Left lung (tissue), 14 donors: ENCODE data around the gene RPRM. TPM values are rescaled to one million over a fixed set of nuclear protein-coding genes. Genes with fewer than 3 reads are reported as not detected.

Experiments used
- ATAC-seq: fragments of 200-7000 bp; cut with Tn5 transposase; one replicate; pipeline ENCODE4 v1.9.1; 2020; ENCODE audit warnings: moderate library complexity
- DNase-seq, 4 donors: peaks; one replicate each; pipeline ENCODE4 v3.0.0-alpha.2; 2013 to 2020
- H3K27ac ChIP-seq, 2 donors: fragments of 200-600 bp; sonication (generic) in 1 of 2; one replicate each; pipeline versions ENCODE4 v1.5.0 to v1.8.0; 2020 to 2021
- H3K27me3 ChIP-seq, 2 donors: fragments of 200-600 bp; sonication (generic) in 1 of 2; one replicate each; pipeline versions ENCODE4 v1.5.0 to v1.8.0; 2020 to 2021
- H3K36me3 ChIP-seq, 2 donors: fragments of 200-600 bp; sonication (generic) in 1 of 2; one replicate each; pipeline versions ENCODE4 v1.5.0 to v1.8.0; 2020 to 2021
- H3K4me1 ChIP-seq, 2 donors: fragments of 200-600 bp; one replicate each; pipeline ENCODE4 v1.8.0; 2021
- H3K4me3 ChIP-seq, 2 donors: fragments of 200-600 bp; sonication (generic) in 1 of 2; one replicate each; pipeline versions ENCODE4 v1.5.0 to v1.8.0; 2020 to 2021; ENCODE audit warnings: mild to moderate bottlenecking in 1 of 2
- H3K9me3 ChIP-seq, 2 donors: fragments of 200-600 bp; sonication (generic) in 1 of 2; one replicate each; pipeline versions ENCODE4 v1.5.0 to v1.8.0; 2020 to 2021
- CTCF ChIP-seq, 2 donors: fragments of 200-600 bp; sonication (generic) in 1 of 2; IDR thresholded peaks; one replicate each; pipeline versions ENCODE4 v1.5.0 to v1.8.0; 2021; ENCODE audit warnings: antibody characterized with exemption in 2 of 2
- intact Hi-C, 2 donors: fragments of 100-400 bp; cut with DNase I; formaldehyde crosslinking; loops; one replicate each; pipeline versions ENCODE4 v1.11.2 to v1.14.2; 2022
- long read RNA-seq, 12 donors: library from polyadenylated mRNA in 2 of 12; unstranded in 2 of 12; transcript quantifications; one replicate each; pipeline ENCODE4 v2.0.0 and lab custom pipeline, GENCODE V29; 2019 to 2026
- polyA plus RNA-seq, 6 donors: library from polyadenylated mRNA; unstranded; fragments of 120-200 nt; gene quantifications; one replicate each; pipeline ENCODE4 v1.2.1, GENCODE V29; 2013; ENCODE audit not compliant: insufficient read length in 6 of 6
- total RNA-seq, 2 donors: library from RNA; stranded (reverse); fragmentation: NEBNext Ultra II Directional; extraction: Animal tissue kit (Norgen Biotek cat#: 25700); gene quantifications; one replicate each; pipeline ENCODE4 v1.2.1, GENCODE V29; 2021
- donor health status: DM: no; HTN: yes; CAD: no.
- donor health status: DM: no; HTN: no; CAD: no.

RPRM gene
- under 1 TPM in 1 of 2 donors, not detected in 1; 0.50 TPM for total RNA-seq
- 1 to 10 TPM in 3 of 6 donors, under 1 TPM in 3; 0.66 to 1.9 (median 0.92) TPM for polyA plus RNA-seq
- long read RNA-seq, donor 1, partial matches to known transcripts = 0 of 2 reads
- long read RNA-seq, donor 1, other reads (novel, unspliced or antisense) = 0 of 2 reads
- long read RNA-seq, donor 2, partial matches to known transcripts = 0 of 3 reads
- long read RNA-seq, donor 2, other reads (novel, unspliced or antisense) = 0 of 3 reads
- long read RNA-seq, donor 3, partial matches to known transcripts = 0 of 2 reads
- long read RNA-seq, donor 3, other reads (novel, unspliced or antisense) = 0 of 2 reads
- long read RNA-seq, donor 4 = 0 reads
- long read RNA-seq, donor 5, partial matches to known transcripts = 0 of 3 reads
- long read RNA-seq, donor 5, other reads (novel, unspliced or antisense) = 0 of 3 reads
- long read RNA-seq, donor 6, partial matches to known transcripts = 0 of 3 reads
- long read RNA-seq, donor 6, other reads (novel, unspliced or antisense) = 0 of 3 reads
- long read RNA-seq, donor 7 = 0 reads
- long read RNA-seq, donor 8, partial matches to known transcripts = 0 of 1 reads
- long read RNA-seq, donor 8, other reads (novel, unspliced or antisense) = 0 of 1 reads
- long read RNA-seq, donor 9 = 0 reads
- long read RNA-seq, donor 10 = 0 reads
- long read RNA-seq, donor 11, transcript RPRM-201 (1 exons, 1,471 nt) = major isoform, 77 of 77 reads
- long read RNA-seq, donor 11, partial matches to known transcripts = 0 of 77 reads
- long read RNA-seq, donor 11, other reads (novel, unspliced or antisense) = 0 of 77 reads
- long read RNA-seq, donor 12 = 0 reads

GRCh38 chr2:153478289-153479261 is at the start of gene RPRM:
Gene RPRM (minus strand): TSS chr2:153478762. CDS start chr2:153478565, 197 bp downstream.
- ATAC-seq = peak; percentile 98
- H3K27me3 ChIP-seq = peaks cover 43 to 97% of the 10 kb centered on the region in 2 donors
- H3K36me3 ChIP-seq = no peaks in the 10 kb centered on the region
- DNase-seq = peak; percentile 42 to 92 (median 64)
- TF ChIP-seq CTCF (IDR thresholded peaks at IDR 0.05) = peak; percentile 83 to 88
- no peak within 1 kb of the TSS for H3K27ac ChIP-seq
- peak within 1 kb of the TSS; percentile 30 to 44 for H3K4me3 ChIP-seq
- no peaks in the 10 kb centered on the region for H3K9me3 ChIP-seq
- peaks cover 14 to 31% of the 10 kb centered on the region in 2 donors for H3K4me1 ChIP-seq
- intact Hi-C loops = no loop called here

- intact Hi-C loops = no loop called here
- no peaks in the 10 kb centered on the region for H3K9me3 ChIP-seq
- DNase-seq (peak in 2 of 4 donors; percentile 25 to 43), ATAC-seq (peak; percentile 56)
- H3K4me1 ChIP-seq = no peaks in the 10 kb centered on the region
- H3K27me3 ChIP-seq = peaks cover 0 to 2% of the 10 kb centered on the region in 2 donors
- H3K4me3 ChIP-seq = no peak overlapping the region
- no peaks in the 10 kb centered on the region for H3K36me3 ChIP-seq
- no peak overlapping the region for H3K27ac ChIP-seq
- peak; percentile 58 to 79 for TF ChIP-seq CTCF (IDR thresholded peaks at IDR 0.05)
Observed at GRCh38 chr2:153519257-153519875, 40.8 kb upstream of the RPRM start.

- DNase-seq (no peak), ATAC-seq (no peak)
- Histone ChIP-seq H3K4me3 (no peak overlapping the region), H3K4me1 (no peaks in the 10 kb centered on the region), H3K27me3 (peaks cover 0 to 4% of the 10 kb centered on the region in 2 donors), H3K9me3 (peaks cover 0 to 4% of the 10 kb centered on the region in 2 donors), H3K27ac (no peak overlapping the region), H3K36me3 (no peaks in the 10 kb centered on the region)
- TF ChIP-seq CTCF (IDR thresholded peaks at IDR 0.05) = no peak
- intact Hi-C loops = no loop called here
Observed at GRCh38 chr2:153512331-153512730, 33.8 kb upstream of the RPRM start.

GRCh38 chr2:153510996-153511395 is 32.4 kb upstream of the RPRM start:
- Histone ChIP-seq H3K27ac (no peak overlapping the region), H3K4me3 (no peak overlapping the region), H3K36me3 (no peaks in the 10 kb centered on the region), H3K27me3 (peaks cover 0 to 4% of the 10 kb centered on the region in 2 donors), H3K4me1 (no peaks in the 10 kb centered on the region), H3K9me3 (peaks cover 0 to 15% of the 10 kb centered on the region in 2 donors)
- no peak for DNase-seq
- intact Hi-C loops = no loop called here
- TF ChIP-seq CTCF (IDR thresholded peaks at IDR 0.05) = no peak
- no peak for ATAC-seq
